IMR-90 (cell line): ENCODE data around the gene PTPRN2. TPM values are rescaled to one million over a fixed set of nuclear protein-coding genes. Genes with fewer than 3 reads are reported as not detected.

Experiments
- ATAC-seq: fragments of 200-7000 bp; cut with Tn5 transposase; 2 replicates; pipeline ENCODE4 v1.9.1; 2020; ENCODE audit warnings: low read depth, mild to moderate bottlenecking, moderate library complexity
- BruUV-seq: library from RNA; stranded (reverse); fragments of 400-500 nt; replicated peaks from 2 replicates; lab custom pipeline; 2021; lab: Mats Ljungman, UMichigan
- CTCF ChIA-PET: fragments of 300-600 bp; formaldehyde crosslinking; extraction: SDS; loops from one replicate; lab custom pipeline; 2021; ENCODE audit warnings: antibody characterized with exemption; lab: Yijun Ruan, JAX
- POLR2A ChIA-PET: fragments of 300-600 bp; sonication (Branson Sonifier 250); formaldehyde crosslinking; loops from one replicate; lab custom pipeline; 2022; ENCODE audit warnings: antibody characterized with exemption; ENCODE audit not compliant: unreplicated experiment; lab: Charles Lee
- DNase-seq: peaks from one replicate; pipeline ENCODE4 v3.0.0; 2013
- H2AFZ ChIP-seq: replicated peaks from 2 replicates; pipeline ENCODE3; 2013; ENCODE audit warnings: low read length, mild to moderate bottlenecking; ENCODE audit not compliant: poor library complexity
- H2AK5ac ChIP-seq: 2 replicates; pipeline ENCODE4 v1.6.1; 2013; ENCODE audit warnings: low read depth, low read length, inconsistent platforms
- H2AK9ac ChIP-seq: replicated peaks from 2 replicates; pipeline ENCODE3; 2013; ENCODE audit warnings: mild to moderate bottlenecking, low read depth, low read length, moderate library complexity; ENCODE audit not compliant: poor library complexity
- H2BK120ac ChIP-seq: 2 replicates; pipeline ENCODE4 v1.6.1; 2013; ENCODE audit warnings: low read depth, low read length, inconsistent platforms
- H2BK15ac ChIP-seq: 3 replicates; pipeline ENCODE4 v1.6.1; 2013; ENCODE audit warnings: low read depth, low read length, inconsistent platforms
- H2BK20ac ChIP-seq: 2 replicates; pipeline ENCODE4 v1.6.1; 2013; ENCODE audit warnings: low read depth, mild to moderate bottlenecking, inconsistent platforms, low read length, moderate library complexity
- H2BK5ac ChIP-seq: 2 replicates; pipeline ENCODE4 v1.6.1; 2013; ENCODE audit warnings: mild to moderate bottlenecking, low read depth, low read length, inconsistent platforms; ENCODE audit not compliant: poor library complexity, severe bottlenecking
- H3K14ac ChIP-seq: replicated peaks from 2 replicates; pipeline ENCODE4 v1.6.1; 2013; ENCODE audit warnings: low read depth, low read length, inconsistent platforms
- H3K18ac ChIP-seq: 2 replicates; pipeline ENCODE4 v1.6.1; 2013; ENCODE audit warnings: low read depth, low read length, control low read depth
- H3K23ac ChIP-seq: 2 replicates; pipeline ENCODE4 v1.6.1; 2013; ENCODE audit warnings: low read depth, low read length, inconsistent platforms
- H3K27ac ChIP-seq: 2 replicates; pipeline ENCODE4 v1.5.1; 2013; ENCODE audit warnings: mild to moderate bottlenecking, control low read depth, low read length; ENCODE audit not compliant: insufficient read depth
- H3K27me3 ChIP-seq: 2 replicates; pipeline ENCODE4 v1.6.1; 2013; ENCODE audit warnings: low read length; ENCODE audit not compliant: control insufficient read depth, insufficient read depth
- H3K36me3 ChIP-seq: 2 replicates; pipeline ENCODE4 v1.6.1; 2013; ENCODE audit warnings: low read length, mixed read lengths; ENCODE audit not compliant: control insufficient read depth, insufficient read depth
- H3K4ac ChIP-seq: 2 replicates; pipeline ENCODE4 v1.6.1; 2013; ENCODE audit warnings: low read depth, low read length, inconsistent platforms
- H3K4me1 ChIP-seq: 2 replicates; pipeline ENCODE4 v1.6.1; 2013; ENCODE audit warnings: low read length, mixed read lengths; ENCODE audit not compliant: control insufficient read depth, insufficient read depth
- H3K4me2 ChIP-seq: 2 replicates; pipeline ENCODE4 v1.6.1; 2013; ENCODE audit warnings: low read depth, mild to moderate bottlenecking, control low read depth, low read length, moderate library complexity
- H3K4me3 ChIP-seq: 2 replicates; pipeline ENCODE4 v1.5.1; 2013; ENCODE audit warnings: low read depth, mild to moderate bottlenecking, control low read depth, low read length, moderate library complexity; ENCODE audit not compliant: insufficient read depth
- H3K56ac ChIP-seq: 2 replicates; pipeline ENCODE4 v1.6.1; 2013; ENCODE audit warnings: low read length, inconsistent platforms; ENCODE audit not compliant: insufficient read depth; ENCODE audit errors: extremely low read depth
- H3K79me1 ChIP-seq, 2 experiments: 2 replicates each; pipeline ENCODE4 v1.6.1; 2013; ENCODE audit warnings: low read length in 2 of 2, inconsistent platforms in 1 of 2, low read depth in 1 of 2
- H3K9ac ChIP-seq: 2 replicates; pipeline ENCODE4 v1.6.1; 2013; ENCODE audit warnings: low read depth, low read length, control low read depth
- H3K9me1 ChIP-seq: 2 replicates; pipeline ENCODE4 v1.6.1; 2013; ENCODE audit warnings: low read length, inconsistent platforms; ENCODE audit not compliant: insufficient read depth
- H3K9me3 ChIP-seq: 2 replicates; pipeline ENCODE4 v1.6.1; 2013; ENCODE audit warnings: low read length; ENCODE audit not compliant: control insufficient read depth, insufficient read depth
- H4K20me1 ChIP-seq: 2 replicates; pipeline ENCODE4 v1.6.1; 2013; ENCODE audit warnings: low read length, inconsistent platforms; ENCODE audit not compliant: insufficient read depth
- H4K5ac ChIP-seq: 2 replicates; pipeline ENCODE4 v1.6.1; 2013; ENCODE audit warnings: mild to moderate bottlenecking, low read depth, low read length, control low read depth
- H4K8ac ChIP-seq, 2 experiments: 2 replicates each; pipeline ENCODE4 v1.6.1; 2013; ENCODE audit warnings: low read depth in 2 of 2, low read length in 2 of 2, control low read depth in 1 of 2, inconsistent platforms in 1 of 2
- H4K91ac ChIP-seq: 2 replicates; pipeline ENCODE4 v1.6.1; 2013; ENCODE audit warnings: low read depth, low read length, inconsistent platforms; ENCODE audit not compliant: insufficient read depth
- BHLHE40 ChIP-seq: fragments of 150-350 bp; IDR thresholded peaks from 2 replicates; pipeline ENCODE4 v1.6.1; 2016; ENCODE audit warnings: mild to moderate bottlenecking, low read depth, low read length
- MAFK ChIP-seq: IDR thresholded peaks from 2 replicates; pipeline ENCODE4 v1.6.1; 2012; ENCODE audit warnings: low read depth, low read length, improper control_type of control experiment
- NFE2L2 ChIP-seq: fragments of 150-350 bp; IDR thresholded peaks from 2 replicates; pipeline ENCODE4 v1.6.1; 2016; ENCODE audit warnings: low read depth, mild to moderate bottlenecking, low read length
- WGBS, 2 experiments: methylation state at CpG; one replicate each; pipeline versions ENCODE4 v1.1.5 to v1.1.7; 2013; ENCODE audit warnings: missing lambda C conversion rate in 2 of 2; ENCODE audit not compliant: insufficient read length in 1 of 2; ENCODE audit errors: extremely low coverage in 2 of 2; 5-methylcytosine and 5-hydroxymethylcytosine counted together
- dilution Hi-C: fragments of 300-500 bp; cut with HindIII; formaldehyde crosslinking; loops from one replicate; pipeline ENCODE4 v1.14.3; 2018; ENCODE audit warnings: low sequenced_read_pairs; ENCODE audit not compliant: unreplicated experiment
- in situ Hi-C: fragments of 300-500 bp; cut with MboI; formaldehyde crosslinking; loops from 3 replicates; pipeline ENCODE4 v1.14.3; 2019; ENCODE audit warnings: low sequenced_read_pairs, inconsistent platforms, mixed read lengths
- intact Hi-C: fragments of 100-400 bp; cut with micrococcal nuclease; formaldehyde crosslinking; loops from 2 replicates; pipeline ENCODE4 v1.10.0; 2022
- polyA plus RNA-seq, 3 experiments: library from polyadenylated mRNA; depleted of rRNA; stranded (reverse); fragments of >200 nt; gene quantifications; 2 replicates each; pipeline ENCODE4 v1.2.3, GENCODE V29; 2012; ENCODE audit warnings: low replicate concordance in 1 of 3
- total RNA-seq: library from RNA; depleted of rRNA; stranded (reverse); fragments of >200 nt; gene quantifications from 2 replicates; pipeline ENCODE4 v1.2.3, GENCODE V29; 2012

The PTPRN2 gene
- total and polyA plus RNA-seq, 2 of the 4 experiments (the other 2 are of a cell fraction), result 0.03 TPM; not detected in 1

DNA sequence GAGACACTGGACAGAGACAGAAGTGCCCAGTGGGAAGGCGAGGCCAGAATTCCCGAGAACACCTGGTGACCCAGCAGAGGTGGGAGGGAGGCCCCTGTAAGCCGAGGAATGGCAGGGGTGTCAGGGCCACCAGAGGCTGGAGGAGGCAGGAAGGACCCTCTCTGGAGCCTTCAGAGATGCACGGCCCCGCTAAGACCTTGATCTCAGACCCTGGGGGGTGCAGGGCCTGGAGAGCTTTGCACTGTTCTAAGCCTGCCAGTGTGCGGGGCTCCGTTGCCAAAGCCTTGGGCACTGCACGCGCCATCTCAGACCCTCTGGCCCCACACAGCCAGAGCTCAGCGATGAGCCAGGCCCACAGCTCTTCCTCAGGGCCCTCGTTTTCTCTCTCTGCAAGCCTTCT lies 557.1 kb downstream of the PTPRN2 start:
- CTCF ChIA-PET, result no interaction called here
- H3K27ac ChIP-seq, result no peak overlapping the region
- no peaks in the 10 kb centered on the region for H3K4me1 ChIP-seq
- POLR2A ChIA-PET, result no interaction called here
- H4K8ac ChIP-seq, result no peak overlapping the region
- H4K5ac ChIP-seq, result no peak overlapping the region
- H3K79me1 ChIP-seq, result no peaks in the 10 kb centered on the region
- no peaks in the 10 kb centered on the region for H3K27me3 ChIP-seq
- H3K14ac ChIP-seq, result no peak overlapping the region
- H2BK5ac ChIP-seq, result no peak overlapping the region
- H3K9me1 ChIP-seq, result no peaks in the 10 kb centered on the region
- in situ Hi-C loops (no loop called here), dilution Hi-C loops (no loop called here), intact Hi-C loops (no loop called here)
- no peak for DNase-seq
- H3K9ac ChIP-seq, result no peak overlapping the region
- H3K18ac ChIP-seq, result no peak overlapping the region
- H2BK120ac ChIP-seq, result no peak overlapping the region
- no peak overlapping the region for H3K23ac ChIP-seq
- WGBS, 2 experiments, result 57% methylated on average over 7 of the region's 11 CpGs; no CpG with 5 or more reads in 1 of the 2 experiments
- BruUV-seq, result no TSS peak
- H3K9me3 ChIP-seq, result peaks cover 60% of the 10 kb centered on the region
- TF ChIP-seq BHLHE40, result no peak
- TF ChIP-seq MAFK, result no peak
- no peak for TF ChIP-seq NFE2L2
- H2AFZ ChIP-seq, result no peak overlapping the region
- H3K36me3 ChIP-seq, result no peaks in the 10 kb centered on the region
- H3K4ac ChIP-seq, result no peak overlapping the region
- H3K4me3 ChIP-seq, result no peak overlapping the region
- no peak overlapping the region for H4K91ac ChIP-seq
- no peak overlapping the region for H3K4me2 ChIP-seq
- ATAC-seq, result no peak
- no peak overlapping the region for H2AK5ac ChIP-seq
- no peak overlapping the region for H2BK15ac ChIP-seq
- no peak overlapping the region for H3K56ac ChIP-seq
- H2AK9ac ChIP-seq, result no peak overlapping the region
- H2BK20ac ChIP-seq, result no peak overlapping the region
- no peaks in the 10 kb centered on the region for H4K20me1 ChIP-seq
